Fibroblast of skin of left biceps (primary cell): ENCODE measurements around the gene SMIM15.

ENCODE experiments used
- DNase-seq, 2 experiments: peaks; one replicate each; pipeline ENCODE4 v3.0.0-alpha.2; 2013; ENCODE audit warnings: low read depth in 2 of 2

SMIM15 gene

GRCh38 chr5:61159836-61160235 lies 2.4 kb downstream of the SMIM15 start:
- no peak for DNase-seq

GRCh38 chr5:61159070-61159469 lies 3.2 kb downstream of the SMIM15 start:
- no peak for DNase-seq

- no peak for DNase-seq
Measured at GRCh38 chr5:61151893-61152292, 10.4 kb downstream of the SMIM15 start.

- no peak for DNase-seq
Measured at GRCh38 chr5:61148515-61148914, 13.8 kb downstream of the SMIM15 start.

GRCh38 chr5:61142811-61143210 lies 19.5 kb downstream of the SMIM15 start:
- DNase-seq = no peak

- DNase-seq = no peak
Measured at GRCh38 chr5:61142391-61142790, 19.9 kb downstream of the SMIM15 start.

GRCh38 chr5:61141801-61142200 lies 20.5 kb downstream of the SMIM15 start:
- DNase-seq = no peak

GRCh38 chr5:61139931-61140330 lies 22.3 kb downstream of the SMIM15 start:
- no peak for DNase-seq

GRCh38 chr5:61139094-61139873 lies 23.0 kb downstream of the SMIM15 start:
- no peak for DNase-seq

- no peak for DNase-seq
Measured at GRCh38 chr5:61137835-61138234, 24.4 kb downstream of the SMIM15 start.

GRCh38 chr5:61132559-61132958 lies 29.7 kb downstream of the SMIM15 start:
- peak; percentile 28 to 32 for DNase-seq

- no peak for DNase-seq
Measured at GRCh38 chr5:61130289-61130688, 32.0 kb downstream of the SMIM15 start.

GRCh38 chr5:61123145-61123544 lies 39.1 kb downstream of the SMIM15 start:
- no peak for DNase-seq

GRCh38 chr5:61120534-61120933 lies 41.7 kb downstream of the SMIM15 start:
- no peak for DNase-seq

GRCh38 chr5:61119066-61119465 lies 43.2 kb downstream of the SMIM15 start:
- DNase-seq = no peak

- no peak for DNase-seq
Measured at GRCh38 chr5:61115968-61116367, 46.3 kb downstream of the SMIM15 start.

GRCh38 chr5:61114441-61114840 lies 47.8 kb downstream of the SMIM15 start:
- DNase-seq = no peak
